Heart left ventricle (tissue), 13 donors: ENCODE measurements around the gene KCNE2.

Experiments
- CTCF ChIP-seq, 12 donors: fragments of 200-600 bp; sonication (generic) in 4 of 12; IDR thresholded peaks; one replicate each; pipeline versions ENCODE4 v1.5.0 to v1.8.0; 2018 to 2022; ENCODE audit warnings: antibody characterized with exemption in 12 of 12, mild to moderate bottlenecking in 5 of 12
- POLR2A ChIP-seq, 2 donors: fragments of 450-650 bp; IDR thresholded peaks; one replicate each; pipeline ENCODE4 v1.6.1; 2017; ENCODE audit warnings: antibody characterized with exemption in 2 of 2, mild to moderate bottlenecking in 2 of 2, moderate library complexity in 2 of 2
- donor health status: ischemic (EF 13 %, LVEDD 7.1; RV severe dilation, severe dysfunction).
- donor health status: DM: no; HTN: yes; CAD: no.
- donor health status: DM: no; HTN: no; CAD: no.
- donor health status: ischemic (EF 25% LVEDD 6.9; RV normal size, moderate dysfunction).
- donor health status: ischemic (EF 25% LVEDD 5.7; RV mildly dilated, moderate dysfunction).
- donor health status: ischemic (EF 35%, LVEDD 5.7; RV mildly dilated, moderate dysfunction).
- donor health status: nonischemic (EF 11% LVEDD 7.7; RV severe dilation, severe dysfunction).
- donor health status: DM: yes; HTN: yes; CAD: no.
- donor health status: PGD.
- donor health status: ischemic (EF 29% LVEDD 5.4; RV normal size, mild dysfunction).
- donor health status: nonischemic (EF 23%, LVEDD 6.1; RV moderate dilation, normal function).

- TF ChIP-seq CTCF (IDR thresholded peaks at IDR 0.05) (no peak), POLR2A (IDR thresholded peaks at IDR 0.05) (no peak)
These were observed 11.2 kb upstream of the KCNE2 start for GRCh38 chr21:34352556-34352955.
